PC-3 (cell line): ENCODE results near the gene GDF7. TPM values are rescaled to one million over a fixed set of nuclear protein-coding genes. Genes with fewer than 3 reads are reported as not detected.

Experiments
- ATAC-seq: fragments of 200-7000 bp; cut with Tn5 transposase; 2 replicates; pipeline ENCODE4 v1.9.1; 2020; ENCODE audit warnings: mild to moderate bottlenecking, moderate library complexity
- BruUV-seq: library from RNA; stranded (reverse); fragments of 400-500 nt; replicated peaks from 2 replicates; lab custom pipeline; 2021; lab: Mats Ljungman, UMichigan
- CTCF ChIA-PET: fragments of 300-600 bp; sonication (Branson Sonifier 250); formaldehyde crosslinking; loops from one replicate; lab custom pipeline; 2022; ENCODE audit warnings: antibody characterized with exemption; lab: Charles Lee
- POLR2A ChIA-PET: fragments of 300-600 bp; sonication (Branson Sonifier 250); formaldehyde crosslinking; loops from one replicate; lab custom pipeline; 2022; ENCODE audit warnings: antibody characterized with exemption; ENCODE audit not compliant: unreplicated experiment; lab: Charles Lee
- DNase-seq: peaks from one replicate; pipeline ENCODE4 v3.0.0-alpha.2; 2015
- H2AFZ ChIP-seq: fragments of 300-600 bp; sonication (generic); 2 replicates; pipeline ENCODE4 v1.6.0; 2016; ENCODE audit warnings: antibody characterized with exemption, low read length
- H3F3A ChIP-seq: fragments of 300-600 bp; sonication (generic); one replicate; pipeline ENCODE4 v1.6.0; 2017; ENCODE audit warnings: antibody characterized with exemption, low read length, control low read depth, mild to moderate bottlenecking; ENCODE audit not compliant: unreplicated experiment
- H3K27ac ChIP-seq: fragments of 300-600 bp; sonication (generic); 2 replicates; pipeline ENCODE4 v1.5.1; 2016; ENCODE audit warnings: mild to moderate bottlenecking, low read length
- H3K27me3 ChIP-seq: fragments of 300-600 bp; sonication (generic); 2 replicates; pipeline ENCODE4 v1.6.1; 2016; ENCODE audit warnings: low read length, mixed read lengths
- H3K36me3 ChIP-seq: fragments of 300-600 bp; sonication (generic); 2 replicates; pipeline ENCODE4 v1.6.1; 2016; ENCODE audit warnings: low read depth, mixed run types, low read length, mixed read lengths
- H3K4me1 ChIP-seq: fragments of 300-600 bp; sonication (generic); 2 replicates; pipeline ENCODE4 v1.5.1; 2016; ENCODE audit warnings: low read length; ENCODE audit not compliant: insufficient read depth
- H3K4me2 ChIP-seq: fragments of 300-600 bp; sonication (generic); 2 replicates; pipeline ENCODE4 v1.6.0; 2016; ENCODE audit warnings: low read length
- H3K4me3 ChIP-seq: fragments of 300-600 bp; sonication (generic); 2 replicates; pipeline ENCODE4 v1.5.1; 2016; ENCODE audit warnings: mild to moderate bottlenecking, low read length, mixed read lengths
- H3K79me2 ChIP-seq: fragments of 300-600 bp; sonication (generic); 2 replicates; pipeline ENCODE4 v1.6.1; 2017; ENCODE audit warnings: low read length, mixed read lengths
- H3K9ac ChIP-seq: fragments of 300-600 bp; sonication (generic); 2 replicates; pipeline ENCODE4 v1.6.0; 2016; ENCODE audit warnings: mild to moderate bottlenecking, low read length
- H3K9me2 ChIP-seq: fragments of 300-600 bp; sonication (generic); replicated peaks from 2 replicates; pipeline ENCODE4 v1.6.1; 2016; ENCODE audit warnings: mixed run types, low read length, mixed read lengths
- H3K9me3 ChIP-seq: fragments of 300-600 bp; sonication (generic); 2 replicates; pipeline ENCODE4 v1.6.1; 2016; ENCODE audit warnings: low read length, mixed read lengths
- H4K20me1 ChIP-seq: fragments of 300-600 bp; sonication (generic); 2 replicates; pipeline ENCODE4 v1.6.1; 2016; ENCODE audit warnings: low read length, mixed read lengths
- EZH2 ChIP-seq: fragments of 300-600 bp; sonication (generic); IDR thresholded peaks from one replicate; pipeline ENCODE4 v1.6.1; 2017; ENCODE audit warnings: antibody characterized with exemption, mild to moderate bottlenecking, low read length; ENCODE audit not compliant: unreplicated experiment
- EZH2phosphoT487 ChIP-seq: fragments of 300-600 bp; sonication (generic); IDR thresholded peaks from 2 replicates; pipeline ENCODE4 v1.6.1; 2018; ENCODE audit warnings: mild to moderate bottlenecking, antibody characterized with exemption, low read length, borderline replicate concordance
- intact Hi-C: fragments of 100-400 bp; cut with micrococcal nuclease; formaldehyde crosslinking; loops from 2 replicates; pipeline ENCODE4 v1.9.0; 2023
- total RNA-seq: library from RNA; depleted of rRNA; stranded (reverse); fragments of >200 nt; gene quantifications from 2 replicates; pipeline ENCODE4 v1.2.3, GENCODE V29; 2014
- TF ChIP-seq, protein P1 (sequence below): fragments of 300-600 bp; sonication (generic); conservative IDR thresholded peaks from 2 replicates; pipeline ENCODE4 v1.5.1; 2017; ENCODE audit warnings: antibody characterized with exemption, low read depth, mild to moderate bottlenecking, low read length

The GDF7 gene
- total RNA-seq, 1 experiment from 2014 or later: 0.04 TPM

GRCh38 chr2:20697322-20697934 is 30.5 kb downstream of the GDF7 start:
- H3F3A ChIP-seq: no peaks in the 10 kb centered on the region
- H4K20me1 ChIP-seq: no peaks in the 10 kb centered on the region
- ChIA-PET CTCF (no interaction called here), POLR2A (no interaction called here)
- intact Hi-C loops: no loop called here
- H3K4me3 ChIP-seq: no peak overlapping the region
- H2AFZ ChIP-seq: no peak overlapping the region
- H3K27ac ChIP-seq: no peak overlapping the region
- H3K9me3 ChIP-seq: no peaks in the 10 kb centered on the region
- DNase-seq (no peak), ATAC-seq (no peak)
- H3K36me3 ChIP-seq: no peaks in the 10 kb centered on the region
- peaks cover 85% of the 10 kb centered on the region for H3K27me3 ChIP-seq
- no peak overlapping the region for H3K4me2 ChIP-seq
- TF ChIP-seq, protein P1, sequence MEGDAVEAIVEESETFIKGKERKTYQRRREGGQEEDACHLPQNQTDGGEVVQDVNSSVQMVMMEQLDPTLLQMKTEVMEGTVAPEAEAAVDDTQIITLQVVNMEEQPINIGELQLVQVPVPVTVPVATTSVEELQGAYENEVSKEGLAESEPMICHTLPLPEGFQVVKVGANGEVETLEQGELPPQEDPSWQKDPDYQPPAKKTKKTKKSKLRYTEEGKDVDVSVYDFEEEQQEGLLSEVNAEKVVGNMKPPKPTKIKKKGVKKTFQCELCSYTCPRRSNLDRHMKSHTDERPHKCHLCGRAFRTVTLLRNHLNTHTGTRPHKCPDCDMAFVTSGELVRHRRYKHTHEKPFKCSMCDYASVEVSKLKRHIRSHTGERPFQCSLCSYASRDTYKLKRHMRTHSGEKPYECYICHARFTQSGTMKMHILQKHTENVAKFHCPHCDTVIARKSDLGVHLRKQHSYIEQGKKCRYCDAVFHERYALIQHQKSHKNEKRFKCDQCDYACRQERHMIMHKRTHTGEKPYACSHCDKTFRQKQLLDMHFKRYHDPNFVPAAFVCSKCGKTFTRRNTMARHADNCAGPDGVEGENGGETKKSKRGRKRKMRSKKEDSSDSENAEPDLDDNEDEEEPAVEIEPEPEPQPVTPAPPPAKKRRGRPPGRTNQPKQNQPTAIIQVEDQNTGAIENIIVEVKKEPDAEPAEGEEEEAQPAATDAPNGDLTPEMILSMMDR: no peak
- TF ChIP-seq EZH2phosphoT487 (no peak), EZH2 (no peak)
- no peaks in the 10 kb centered on the region for H3K4me1 ChIP-seq
- no peak overlapping the region for H3K9ac ChIP-seq
- no peaks in the 10 kb centered on the region for H3K9me2 ChIP-seq
- H3K79me2 ChIP-seq: no peaks in the 10 kb centered on the region
- BruUV-seq: no TSS peak

DNA sequence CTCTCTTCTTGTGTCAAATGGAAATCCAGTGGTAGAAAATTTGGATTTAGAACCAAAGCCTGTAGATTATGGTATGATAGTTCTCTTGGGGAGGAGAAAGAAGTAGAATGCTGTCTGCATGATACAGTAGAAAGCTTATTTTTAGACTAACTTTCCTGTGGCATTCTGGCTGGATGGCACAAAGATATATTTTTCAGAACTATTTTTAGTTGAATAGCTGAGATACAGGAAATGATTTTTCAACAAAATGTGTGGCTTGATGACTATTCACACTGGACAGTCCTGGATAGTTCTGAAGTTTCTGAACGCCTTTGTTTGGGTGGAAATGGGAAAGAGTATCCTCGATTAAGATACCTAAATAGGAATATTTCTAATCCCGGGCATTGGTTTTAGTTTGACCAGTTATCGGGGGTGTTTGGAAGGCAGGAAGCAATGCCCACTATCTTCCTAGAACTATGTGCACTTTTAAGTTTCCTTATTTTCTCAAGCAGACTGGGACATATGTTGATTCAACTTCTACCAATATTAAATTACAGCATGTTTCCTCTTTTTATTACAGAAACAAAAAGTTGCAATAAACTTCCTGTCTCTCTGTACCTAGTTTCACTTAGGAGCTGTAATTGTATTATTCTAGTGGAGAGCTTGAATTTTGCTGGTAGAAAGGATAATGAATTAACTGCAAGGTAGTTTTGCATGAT is 32.1 kb downstream of the GDF7 start:
- Histone ChIP-seq H3K9me3 (no peaks in the 10 kb centered on the region), H4K20me1 (no peaks in the 10 kb centered on the region), H3F3A (no peaks in the 10 kb centered on the region), H3K9me2 (no peaks in the 10 kb centered on the region), H3K4me1 (no peaks in the 10 kb centered on the region), H3K4me3 (no peak overlapping the region), H2AFZ (no peak overlapping the region), H3K27ac (no peak overlapping the region), H3K9ac (no peak overlapping the region), H3K36me3 (no peaks in the 10 kb centered on the region), H3K4me2 (no peak overlapping the region), H3K79me2 (no peaks in the 10 kb centered on the region), H3K27me3 (peaks cover 83% of the 10 kb centered on the region)
- no peak for DNase-seq
- TF ChIP-seq EZH2phosphoT487 (no peak), EZH2 (no peak)
- TF ChIP-seq, protein P1: no peak
- POLR2A ChIA-PET: no interaction called here
- BruUV-seq: no TSS peak
- intact Hi-C loops: no loop called here
- CTCF ChIA-PET: no interaction called here
- ATAC-seq: no peak

GRCh38 chr2:20702563-20702962 is 35.6 kb downstream of the GDF7 start:
- TF ChIP-seq, protein P1: no peak
- TF ChIP-seq EZH2 (no peak), EZH2phosphoT487 (no peak)
- ChIA-PET CTCF (no interaction called here), POLR2A (no interaction called here)
- Histone ChIP-seq H4K20me1 (no peaks in the 10 kb centered on the region), H2AFZ (no peak overlapping the region), H3K27ac (no peak overlapping the region), H3K4me1 (no peaks in the 10 kb centered on the region), H3K36me3 (no peaks in the 10 kb centered on the region), H3K9ac (no peak overlapping the region), H3K4me2 (no peak overlapping the region), H3K4me3 (no peak overlapping the region), H3K9me3 (no peaks in the 10 kb centered on the region), H3F3A (no peaks in the 10 kb centered on the region), H3K79me2 (no peaks in the 10 kb centered on the region), H3K9me2 (no peaks in the 10 kb centered on the region), H3K27me3 (peaks cover 77% of the 10 kb centered on the region)
- intact Hi-C loops: no loop called here
- ATAC-seq (no peak), DNase-seq (no peak)
- BruUV-seq: no TSS peak
